Mononuclear cell (primary cell): Measurements from ENCODE around the gene RPP40. TPM values are rescaled to one million over a fixed set of nuclear protein-coding genes. Genes with fewer than 3 reads are reported as not detected.

Experiments used
- H3K27me3 ChIP-seq: 2 replicates; pipeline ENCODE4 v1.6.0; 2011; ENCODE audit warnings: low read length, control low read depth; ENCODE audit not compliant: insufficient read depth
- H3K4me1 ChIP-seq: 2 replicates; pipeline ENCODE4 v1.5.1; 2011; ENCODE audit warnings: mild to moderate bottlenecking, low read length, control low read depth; ENCODE audit not compliant: insufficient read depth
- H3K4me3 ChIP-seq: 2 replicates; pipeline ENCODE4 v1.5.1; 2011; ENCODE audit warnings: mild to moderate bottlenecking, low read length, moderate library complexity
- H3K9me3 ChIP-seq: 2 replicates; pipeline ENCODE4 v1.5.1; 2011; ENCODE audit warnings: low read depth, mild to moderate bottlenecking, control low read depth, low read length
- total RNA-seq: library from RNA; depleted of rRNA; stranded (reverse); fragments of >200 nt; gene quantifications from one replicate; pipeline ENCODE4 v1.2.3, GENCODE V29; 2012

Gene RPP40
- total RNA-seq, 1 donor, result 1.3 TPM

DNA sequence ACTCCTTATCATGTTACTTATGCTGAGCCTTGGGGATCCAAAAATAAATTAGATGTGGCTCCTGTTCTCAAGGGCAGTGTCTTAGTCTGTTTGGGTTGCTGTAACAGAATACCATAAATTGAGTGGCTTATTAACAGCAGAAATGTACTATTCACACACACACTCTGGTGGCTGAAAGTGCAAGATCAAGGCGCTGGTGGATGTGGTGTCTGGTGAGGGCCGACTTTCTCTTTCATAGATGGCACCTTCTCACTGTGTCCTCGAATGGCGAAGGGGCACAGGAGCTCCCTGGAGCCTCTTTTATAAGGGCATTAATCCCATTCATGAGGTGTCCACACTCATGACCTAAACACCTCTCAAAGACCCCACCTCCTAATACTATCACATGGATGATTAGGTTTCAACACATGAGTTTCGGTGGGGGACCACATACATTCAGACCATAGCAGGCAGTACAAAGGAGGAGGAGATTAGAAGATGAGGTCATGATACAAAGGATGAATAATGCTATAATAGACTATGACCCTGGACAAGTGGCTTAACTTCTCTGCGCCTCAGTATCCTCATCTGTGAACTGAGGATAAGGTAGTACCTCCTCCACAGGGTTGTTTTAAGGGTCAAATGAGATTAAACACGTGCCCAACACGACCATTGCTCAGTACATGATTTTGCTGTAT, 34.1 kb downstream of the RPP40 start:
- Histone ChIP-seq H3K4me3 (no peak overlapping the region), H3K4me1 (no peaks in the 10 kb centered on the region), H3K27me3 (no peaks in the 10 kb centered on the region)

GRCh38 chr6:4967301-4968030, 36.4 kb downstream of the RPP40 start:
- no peaks in the 10 kb centered on the region for H3K9me3 ChIP-seq
- H3K4me1 ChIP-seq, result no peaks in the 10 kb centered on the region
- no peak overlapping the region for H3K4me3 ChIP-seq
- H3K27me3 ChIP-seq, result no peaks in the 10 kb centered on the region

More for the DNA sequence above, 34.1 kb downstream of the RPP40 start:
- H3K9me3 ChIP-seq, result no peaks in the 10 kb centered on the region

GRCh38 chr6:4965562-4966389, 38.1 kb downstream of the RPP40 start:
- Histone ChIP-seq H3K27me3 (no peaks in the 10 kb centered on the region), H3K4me1 (no peaks in the 10 kb centered on the region), H3K9me3 (no peaks in the 10 kb centered on the region), H3K4me3 (no peak overlapping the region)

- no peaks in the 10 kb centered on the region for H3K4me1 ChIP-seq
- H3K27me3 ChIP-seq, result no peaks in the 10 kb centered on the region
- no peaks in the 10 kb centered on the region for H3K9me3 ChIP-seq
- H3K4me3 ChIP-seq, result no peak overlapping the region
These were observed 38.9 kb downstream of the RPP40 start for GRCh38 chr6:4964675-4965561.

- H3K4me1 ChIP-seq, result no peaks in the 10 kb centered on the region
- H3K9me3 ChIP-seq, result no peaks in the 10 kb centered on the region
- H3K27me3 ChIP-seq, result no peaks in the 10 kb centered on the region
- H3K4me3 ChIP-seq, result no peak overlapping the region
These were observed 40.9 kb downstream of the RPP40 start for GRCh38 chr6:4962905-4963304.

DNA sequence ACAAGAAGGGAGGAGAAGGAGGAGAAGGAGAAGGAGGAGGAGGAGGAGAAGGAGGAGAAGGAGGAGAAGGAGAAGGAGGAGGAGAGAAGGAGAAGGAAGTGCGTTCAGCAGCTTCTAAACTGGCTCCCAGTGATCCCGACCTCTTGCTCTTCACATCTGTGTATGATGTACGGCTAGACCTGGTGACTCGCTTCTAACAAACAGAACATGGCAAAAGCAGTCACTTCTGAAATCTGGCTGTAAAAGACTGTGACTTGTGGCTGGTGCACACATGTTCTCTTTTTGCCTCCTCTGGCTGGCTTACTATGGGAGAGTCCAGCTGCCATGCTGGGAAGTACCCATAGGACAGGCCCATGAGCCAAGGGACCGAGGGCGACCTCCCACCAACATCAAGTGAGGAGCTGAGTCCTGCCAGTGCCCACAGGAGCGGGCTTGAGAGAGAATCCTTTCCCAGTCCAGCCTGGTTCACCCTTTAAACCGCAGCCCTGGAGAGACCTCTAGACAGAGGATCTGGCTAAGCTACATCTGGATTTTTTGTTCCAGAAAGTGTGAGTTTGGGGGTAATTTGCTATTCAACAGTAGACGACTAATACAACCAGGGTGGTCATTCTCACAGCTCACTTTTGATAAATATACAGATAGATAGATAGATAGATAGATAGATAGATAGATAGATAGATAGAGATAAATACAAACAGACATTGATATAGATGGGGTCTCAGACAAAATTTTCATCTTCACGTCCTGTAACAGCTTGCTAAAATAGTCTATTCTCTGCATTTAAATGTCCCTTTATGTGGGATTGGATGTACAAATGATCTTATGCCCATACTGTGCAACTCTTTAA, 42.3 kb downstream of the RPP40 start:
- no peaks in the 10 kb centered on the region for H3K9me3 ChIP-seq
- no peak overlapping the region for H3K4me3 ChIP-seq
- H3K27me3 ChIP-seq, result no peaks in the 10 kb centered on the region
- H3K4me1 ChIP-seq, result no peaks in the 10 kb centered on the region

GRCh38 chr6:4958624-4959023, 45.2 kb downstream of the RPP40 start:
- Histone ChIP-seq H3K27me3 (no peaks in the 10 kb centered on the region), H3K4me3 (no peak overlapping the region), H3K4me1 (no peaks in the 10 kb centered on the region), H3K9me3 (no peaks in the 10 kb centered on the region)

GRCh38 chr6:4957521-4958231, 46.2 kb downstream of the RPP40 start:
- no peaks in the 10 kb centered on the region for H3K9me3 ChIP-seq
- H3K4me3 ChIP-seq, result no peak overlapping the region
- H3K27me3 ChIP-seq, result no peaks in the 10 kb centered on the region
- no peaks in the 10 kb centered on the region for H3K4me1 ChIP-seq

DNA sequence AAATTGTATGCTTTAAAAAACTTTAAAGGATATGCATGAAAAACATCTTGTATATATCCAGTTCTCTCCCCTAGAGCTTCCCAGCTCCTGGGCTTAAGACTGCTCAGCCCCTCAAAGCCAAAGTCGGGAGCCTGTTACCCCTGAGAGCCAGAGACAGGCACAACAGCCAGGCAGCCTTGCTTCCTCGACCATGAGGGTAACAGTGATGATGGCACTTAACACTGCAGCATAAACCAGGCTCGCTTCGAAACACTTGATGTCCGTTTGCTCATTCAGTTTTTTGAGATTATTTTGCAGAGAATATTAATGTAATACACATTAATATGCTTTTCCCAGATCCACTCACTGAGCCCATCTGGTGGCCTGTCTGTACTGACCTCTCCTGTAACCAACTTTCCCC, 47.2 kb downstream of the RPP40 start:
- H3K27me3 ChIP-seq, result no peaks in the 10 kb centered on the region
- no peaks in the 10 kb centered on the region for H3K4me1 ChIP-seq
- no peaks in the 10 kb centered on the region for H3K9me3 ChIP-seq
- H3K4me3 ChIP-seq, result no peak overlapping the region

DNA sequence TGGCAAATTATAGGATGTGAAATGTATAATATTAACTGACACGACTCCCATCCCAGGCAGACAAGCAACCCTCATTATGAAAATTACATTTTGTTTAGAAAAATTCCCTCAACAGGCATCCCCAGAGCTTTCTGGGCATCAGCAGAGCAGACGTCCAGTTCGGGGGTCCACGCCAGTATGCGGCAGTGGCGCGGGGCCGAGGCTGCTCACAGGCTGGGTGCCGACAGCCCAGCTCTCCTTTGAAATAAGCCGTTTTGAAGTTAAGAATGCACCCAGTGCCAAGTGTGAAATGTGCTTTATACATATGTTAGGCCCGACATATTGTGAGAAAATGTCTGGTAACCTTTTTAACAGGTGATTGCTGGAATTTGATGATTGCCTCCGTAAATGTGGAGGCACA, 50.4 kb downstream of the RPP40 start:
- H3K27me3 ChIP-seq, result no peaks in the 10 kb centered on the region
- H3K4me1 ChIP-seq, result no peaks in the 10 kb centered on the region
- no peaks in the 10 kb centered on the region for H3K9me3 ChIP-seq

DNA sequence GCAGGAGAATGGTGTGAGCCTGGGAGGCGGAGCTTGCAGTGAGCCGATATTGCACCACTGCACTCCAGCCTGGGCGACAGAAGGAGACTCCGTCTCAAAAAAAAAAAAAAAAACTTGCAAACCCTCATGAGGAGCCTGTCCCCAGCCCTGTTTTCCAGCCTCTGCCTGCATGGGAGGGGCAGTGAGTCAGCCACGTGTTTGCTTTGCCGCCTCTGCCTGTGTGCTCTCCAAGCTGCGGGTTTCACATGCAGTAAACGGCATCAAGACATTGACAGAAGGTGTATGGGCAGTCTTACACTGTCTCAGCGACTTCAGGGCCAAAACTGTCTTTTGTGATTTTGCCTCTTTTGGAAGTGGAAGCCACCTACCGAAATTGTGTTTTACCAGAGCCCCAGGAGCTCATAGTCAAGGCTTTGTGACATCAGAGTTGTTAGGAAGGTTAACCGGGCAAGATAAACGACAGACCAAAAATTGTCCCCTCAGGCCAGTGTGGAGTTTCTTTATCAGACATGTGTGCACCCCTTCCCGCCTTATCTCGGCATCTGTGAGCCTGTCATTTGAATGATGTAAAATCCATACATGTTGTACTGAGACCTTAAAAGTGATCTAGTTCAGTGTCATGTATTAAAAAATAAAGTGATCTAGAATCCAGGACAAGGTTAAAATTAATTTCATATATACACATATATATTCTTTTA, 52.9 kb downstream of the RPP40 start:
- H3K4me1 ChIP-seq, result no peaks in the 10 kb centered on the region
- H3K27me3 ChIP-seq, result no peaks in the 10 kb centered on the region
- no peaks in the 10 kb centered on the region for H3K9me3 ChIP-seq

More for the DNA sequence above, 50.4 kb downstream of the RPP40 start:
- no peak overlapping the region for H3K4me3 ChIP-seq

DNA sequence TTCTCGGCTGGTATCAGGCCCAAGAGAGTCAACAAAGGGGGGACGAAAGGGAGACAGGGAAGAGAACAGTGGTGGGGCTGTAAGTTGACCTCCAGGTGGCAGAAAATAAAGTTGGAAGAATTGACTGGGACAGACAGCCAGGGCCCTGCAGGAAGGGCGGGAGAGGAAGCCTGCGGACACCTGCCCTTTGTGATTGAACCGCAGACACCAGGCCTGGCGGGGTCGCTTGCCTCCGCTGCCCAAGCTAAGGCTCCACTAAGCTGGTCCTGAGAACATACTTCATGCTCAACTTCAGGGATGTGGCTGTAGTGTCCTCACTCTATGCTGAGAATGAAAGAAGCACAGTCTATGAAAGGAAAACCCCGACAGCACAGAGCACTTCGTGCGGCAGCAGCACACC, 53.8 kb downstream of the RPP40 start:
- no peak overlapping the region for H3K4me3 ChIP-seq

More for the DNA sequence above, 52.9 kb downstream of the RPP40 start:
- H3K4me3 ChIP-seq, result no peak overlapping the region

More for the DNA sequence above, 53.8 kb downstream of the RPP40 start:
- no peaks in the 10 kb centered on the region for H3K9me3 ChIP-seq
- H3K27me3 ChIP-seq, result no peaks in the 10 kb centered on the region
- H3K4me1 ChIP-seq, result no peaks in the 10 kb centered on the region
